NB4 (cell line): ENCODE results near the gene NEK7.

Experiments used
- DNase-seq: peaks from one replicate; pipeline ENCODE4 v3.0.0; 2010; ENCODE audit warnings: low read depth
- H3K4me3 ChIP-seq: one replicate; pipeline ENCODE4 v1.5.1; 2011; ENCODE audit warnings: mild to moderate bottlenecking, low read depth, low read length, moderate library complexity
- MAX ChIP-seq: IDR thresholded peaks from 2 replicates; pipeline ENCODE4 v1.6.1; 2011; ENCODE audit warnings: low read depth, low read length
- MYC ChIP-seq: IDR thresholded peaks from 2 replicates; pipeline ENCODE4 v1.6.1; 2011; ENCODE audit warnings: low read depth, low read length
- POLR2A ChIP-seq: IDR thresholded peaks from 2 replicates; pipeline ENCODE4 v1.6.1; 2011; ENCODE audit warnings: mild to moderate bottlenecking; ENCODE audit not compliant: insufficient read length; ENCODE audit errors: extremely low read depth
- TF ChIP-seq, protein P1 (sequence below): IDR thresholded peaks from one replicate; pipeline ENCODE4 v1.5.1; 2012; ENCODE audit warnings: low read depth, low read length

Gene NEK7

GRCh38 chr1:198270273-198270828 lies 113.6 kb downstream of the NEK7 start:
- H3K4me3 ChIP-seq: no peak overlapping the region
- no peak for TF ChIP-seq MYC
- no peak for TF ChIP-seq MAX
- TF ChIP-seq, protein P1, sequence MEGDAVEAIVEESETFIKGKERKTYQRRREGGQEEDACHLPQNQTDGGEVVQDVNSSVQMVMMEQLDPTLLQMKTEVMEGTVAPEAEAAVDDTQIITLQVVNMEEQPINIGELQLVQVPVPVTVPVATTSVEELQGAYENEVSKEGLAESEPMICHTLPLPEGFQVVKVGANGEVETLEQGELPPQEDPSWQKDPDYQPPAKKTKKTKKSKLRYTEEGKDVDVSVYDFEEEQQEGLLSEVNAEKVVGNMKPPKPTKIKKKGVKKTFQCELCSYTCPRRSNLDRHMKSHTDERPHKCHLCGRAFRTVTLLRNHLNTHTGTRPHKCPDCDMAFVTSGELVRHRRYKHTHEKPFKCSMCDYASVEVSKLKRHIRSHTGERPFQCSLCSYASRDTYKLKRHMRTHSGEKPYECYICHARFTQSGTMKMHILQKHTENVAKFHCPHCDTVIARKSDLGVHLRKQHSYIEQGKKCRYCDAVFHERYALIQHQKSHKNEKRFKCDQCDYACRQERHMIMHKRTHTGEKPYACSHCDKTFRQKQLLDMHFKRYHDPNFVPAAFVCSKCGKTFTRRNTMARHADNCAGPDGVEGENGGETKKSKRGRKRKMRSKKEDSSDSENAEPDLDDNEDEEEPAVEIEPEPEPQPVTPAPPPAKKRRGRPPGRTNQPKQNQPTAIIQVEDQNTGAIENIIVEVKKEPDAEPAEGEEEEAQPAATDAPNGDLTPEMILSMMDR: no peak
- TF ChIP-seq POLR2A: no peak
- DNase-seq: no peak

DNA sequence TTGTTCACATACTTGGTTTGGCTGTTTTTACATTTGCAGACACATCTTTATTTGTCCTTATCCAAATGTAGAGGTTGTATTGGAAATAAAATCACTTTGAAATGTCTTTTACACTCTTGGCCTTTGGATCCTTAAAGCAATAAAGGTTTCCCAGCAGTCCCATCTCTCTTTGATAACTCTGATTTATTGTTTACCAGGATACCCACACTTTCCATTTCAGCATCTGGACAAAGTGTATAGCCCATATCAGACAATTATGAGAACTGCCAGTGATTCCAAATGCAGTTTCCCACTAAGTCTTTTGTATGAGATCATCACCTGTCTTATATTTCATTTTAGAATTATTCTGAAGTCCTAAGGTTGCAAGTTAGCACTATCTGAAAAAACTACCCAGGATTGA lies 114.7 kb downstream of the NEK7 start:
- H3K4me3 ChIP-seq: no peak overlapping the region
- DNase-seq: no peak
- TF ChIP-seq POLR2A (no peak), MYC (no peak), MAX (no peak)
- TF ChIP-seq, protein P1: no peak

- no peak for DNase-seq
- no peak overlapping the region for H3K4me3 ChIP-seq
- no peak for TF ChIP-seq MAX
- TF ChIP-seq, protein P1: no peak
- TF ChIP-seq MYC: no peak
- TF ChIP-seq POLR2A: no peak
Measured at GRCh38 chr1:198272492-198272891, 115.7 kb downstream of the NEK7 start.

DNA sequence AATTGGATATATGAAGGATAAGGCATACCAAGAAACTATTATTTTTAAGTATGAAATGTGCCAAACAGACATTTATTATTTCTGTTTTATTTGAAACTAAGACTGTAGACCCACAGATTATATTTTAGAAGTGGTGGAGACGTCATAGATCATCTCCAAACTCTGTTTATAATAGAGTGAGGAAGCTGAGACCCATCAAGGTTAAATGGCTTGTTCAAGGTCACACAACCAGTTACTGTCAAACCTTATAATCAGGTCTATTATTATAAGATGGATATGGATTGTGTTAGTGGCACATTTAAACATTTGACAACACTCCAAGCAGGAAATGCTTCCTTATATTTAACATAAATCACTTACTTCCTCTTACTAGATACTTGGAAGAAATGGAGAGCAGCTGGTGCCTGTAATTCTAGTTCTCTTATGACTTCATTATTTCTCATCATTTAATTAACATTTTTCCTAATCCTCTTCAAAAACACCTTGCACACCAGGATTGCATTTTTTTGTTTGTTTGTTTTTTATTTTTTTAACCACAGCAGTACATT lies 117.0 kb downstream of the NEK7 start:
- H3K4me3 ChIP-seq: no peak overlapping the region
- no peak for DNase-seq
- TF ChIP-seq, protein P1: no peak
- no peak for TF ChIP-seq MYC

GRCh38 chr1:198275597-198275996 lies 118.8 kb downstream of the NEK7 start:
- TF ChIP-seq, protein P1: no peak
- TF ChIP-seq MYC: no peak
- no peak for DNase-seq
- H3K4me3 ChIP-seq: no peak overlapping the region

DNA sequence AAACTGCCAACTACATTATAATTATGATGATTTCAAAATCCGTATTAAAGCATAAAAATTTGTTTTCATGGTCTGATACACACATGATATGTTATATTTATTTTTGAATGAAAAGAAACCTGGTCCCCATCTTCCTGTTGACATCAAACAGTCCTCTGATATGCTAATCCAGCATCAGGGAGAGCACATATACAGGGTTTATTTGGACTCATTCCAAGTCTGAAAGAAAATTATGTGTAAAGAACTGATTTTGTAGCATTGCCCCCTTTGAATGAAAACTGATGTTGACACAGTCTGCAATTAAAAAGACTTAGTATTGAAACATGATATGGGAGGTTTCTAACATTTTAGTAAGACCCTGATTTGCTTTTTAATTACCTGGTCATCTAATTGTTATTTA lies 119.4 kb downstream of the NEK7 start:
- H3K4me3 ChIP-seq: no peak overlapping the region
- no peak for DNase-seq
- TF ChIP-seq POLR2A (no peak), MAX (no peak)
